NB4 (cell line): Measurements from ENCODE around the gene PIEZO2.

Experiments
- CTCF ChIP-seq: IDR thresholded peaks from one replicate; pipeline ENCODE4 v1.5.1; 2012; ENCODE audit warnings: low read depth, low read length
- POLR2A ChIP-seq: IDR thresholded peaks from 2 replicates; pipeline ENCODE4 v1.6.1; 2011; ENCODE audit warnings: mild to moderate bottlenecking; ENCODE audit not compliant: insufficient read length; ENCODE audit errors: extremely low read depth

DNA sequence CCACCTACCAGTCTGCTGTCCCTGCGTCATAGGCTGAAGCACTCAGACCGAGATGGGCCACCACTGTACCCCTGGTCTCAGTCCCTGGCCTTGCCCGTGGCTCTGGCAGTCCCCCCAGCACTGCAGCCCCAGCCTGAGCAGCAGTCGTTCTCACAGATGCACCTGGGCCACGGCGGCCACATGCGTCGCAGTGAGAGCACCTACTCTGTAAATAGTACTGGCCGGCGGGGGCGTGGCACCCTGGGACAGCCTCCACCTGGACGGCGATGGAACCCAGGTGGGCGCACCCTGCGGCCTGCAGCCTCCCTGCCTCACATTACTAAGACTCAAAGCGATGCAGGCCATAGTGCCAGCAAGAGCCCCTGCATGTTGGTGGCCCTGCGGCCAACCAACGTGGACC is 424.7 kb downstream of the PIEZO2 start:
- TF ChIP-seq CTCF (no peak), POLR2A (no peak)
